ENCODE measurements around the gene CCDC33.

The CCDC33 gene

GRCh38 chr15:74306781-74307217 is 70.7 kb downstream of the CCDC33 start:
- intact Hi-C loops (cut with DNase I; ENCODE audit: low total_unique reads): loop anchor here (5.0 to 10.0 kb wide), 2 partner anchors 179 to 342 kb away; no protein-coding TSS in a partner anchor
- no peak for DNase-seq
- Histone ChIP-seq H3K27me3 (peaks cover 0 to 63% of the 10 kb centered on the region in 2 donors), H3K9me3 (no peaks in the 10 kb centered on the region), H3K27ac (no peak overlapping the region), H3K4me3 (no peak overlapping the region), H3K4me1 (peaks cover 0 to 3% (median 0%) of the 10 kb centered on the region in 4 donors), H3K36me3 (no peaks in the 10 kb centered on the region)
- TF ChIP-seq CTCF (IDR thresholded peaks at IDR 0.05): no peak

- DNase-seq: peak; percentile 34 to 76
- Histone ChIP-seq H3K27ac (no peak overlapping the region), H3K36me3 (no peaks in the 10 kb centered on the region), H3K27me3 (peaks cover 0 to 55% of the 10 kb centered on the region in 2 donors), H3K9me3 (no peaks in the 10 kb centered on the region), H3K4me3 (no peak overlapping the region), H3K4me1 (no peaks in the 10 kb centered on the region)
- intact Hi-C loops (cut with DNase I; ENCODE audit: low total_unique reads): loop anchor here (5.0 to 10.0 kb wide), 2 partner anchors 181 to 343 kb away; no protein-coding TSS in a partner anchor
- TF ChIP-seq CTCF (IDR thresholded peaks at IDR 0.05): peak; percentile 63 to 75
These were observed 72.0 kb downstream of the CCDC33 start for GRCh38 chr15:74307827-74308811.

- Histone ChIP-seq H3K4me1 (peaks cover 0 to 25% (median 24%) of the 10 kb centered on the region in 4 donors), H3K27ac (no peak overlapping the region), H3K4me3 (no peak overlapping the region), H3K9me3 (no peaks in the 10 kb centered on the region), H3K27me3 (peaks cover 0 to 18% of the 10 kb centered on the region in 2 donors), H3K36me3 (no peaks in the 10 kb centered on the region)
- DNase-seq: no peak
- intact Hi-C loops (cut with DNase I; ENCODE audit: low total_unique reads): no loop called here
- TF ChIP-seq CTCF (IDR thresholded peaks at IDR 0.05): no peak
These were observed 75.8 kb downstream of the CCDC33 start for GRCh38 chr15:74311734-74312444.

GRCh38 chr15:74312445-74313007 is 76.4 kb downstream of the CCDC33 start:
- peaks cover 0 to 32% (median 30%) of the 10 kb centered on the region in 4 donors for H3K4me1 ChIP-seq
- H3K36me3 ChIP-seq: no peaks in the 10 kb centered on the region
- intact Hi-C loops (cut with DNase I; ENCODE audit: low total_unique reads): no loop called here
- no peak for TF ChIP-seq CTCF (IDR thresholded peaks at IDR 0.05)
- DNase-seq: no peak
- H3K4me3 ChIP-seq: no peak overlapping the region
- H3K27ac ChIP-seq: no peak overlapping the region
- H3K9me3 ChIP-seq: no peaks in the 10 kb centered on the region
- H3K27me3 ChIP-seq: peaks cover 0 to 14% of the 10 kb centered on the region in 2 donors

GRCh38 chr15:74313889-74314288 is 77.8 kb downstream of the CCDC33 start:
- H3K4me3 ChIP-seq: no peak overlapping the region
- peaks cover 0 to 45% (median 42%) of the 10 kb centered on the region in 4 donors for H3K4me1 ChIP-seq
- DNase-seq: no peak
- intact Hi-C loops (cut with DNase I; ENCODE audit: low total_unique reads): no loop called here
- no peaks in the 10 kb centered on the region for H3K9me3 ChIP-seq
- no peaks in the 10 kb centered on the region for H3K27me3 ChIP-seq
- TF ChIP-seq CTCF (IDR thresholded peaks at IDR 0.05): no peak
- H3K36me3 ChIP-seq: no peaks in the 10 kb centered on the region
- no peak overlapping the region for H3K27ac ChIP-seq

Measured in tibial artery (tissue), 4 donors.